Keratinocyte (primary cell): ENCODE results near the gene TRIP4. TPM values are rescaled to one million over a fixed set of nuclear protein-coding genes. Genes with fewer than 3 reads are reported as not detected.

Experiments
- DNase-seq: peaks from one replicate; pipeline ENCODE4 v3.0.0-alpha.2; 2011; ENCODE audit warnings: low read depth, missing footprints, low spot score
- FAIRE-seq: peaks from 2 replicates; lab custom pipeline; 2011; peaks lifted over from hg19 to GRCh38; lab: Jason Lieb, UNC
- H2AFZ ChIP-seq: 2 replicates; pipeline ENCODE4 v1.6.0; 2012; ENCODE audit warnings: low read length, control low read depth, inconsistent platforms; ENCODE audit not compliant: control insufficient read depth
- H3K27ac ChIP-seq: 2 replicates; pipeline ENCODE4 v1.5.1; 2011; ENCODE audit warnings: low read length; ENCODE audit not compliant: control insufficient read depth, insufficient read depth
- H3K27me3 ChIP-seq: 3 replicates; pipeline ENCODE4 v1.6.0; 2011; ENCODE audit warnings: low read length; ENCODE audit not compliant: control insufficient read depth, insufficient read depth; ENCODE audit errors: extremely low read depth
- H3K36me3 ChIP-seq, 2 experiments: 2 replicates in 1 of 2; 3 replicates in 1 of 2; pipeline ENCODE4 v1.5.1; 2011; ENCODE audit warnings: low read length in 2 of 2, mild to moderate bottlenecking in 1 of 2; ENCODE audit not compliant: control insufficient read depth in 2 of 2, insufficient read depth in 2 of 2; ENCODE audit errors: extremely low read depth in 1 of 2
- H3K4me1 ChIP-seq: 3 replicates; pipeline ENCODE4 v1.5.1; 2011; ENCODE audit warnings: low read length; ENCODE audit not compliant: control insufficient read depth, insufficient read depth; ENCODE audit errors: extremely low read depth
- H3K4me2 ChIP-seq: 3 replicates; pipeline ENCODE4 v1.6.0; 2011; ENCODE audit warnings: low read depth, low read length; ENCODE audit not compliant: control insufficient read depth, insufficient read depth; ENCODE audit errors: extremely low read depth
- H3K4me3 ChIP-seq, 3 experiments: fragments of 200-600 bp in 1 of 3; sonication (generic) in 1 of 3; 2 replicates in 2 of 3; 3 replicates in 1 of 3; pipeline ENCODE4 v1.5.1; 2011 to 2016; ENCODE audit warnings: low read length in 3 of 3, mild to moderate bottlenecking in 3 of 3, control low read depth in 2 of 3, inconsistent platforms in 1 of 3, low read depth in 1 of 3, mixed read lengths in 1 of 3, mixed run types in 1 of 3, moderate library complexity in 1 of 3; ENCODE audit not compliant: control insufficient read depth in 2 of 3, insufficient read depth in 2 of 3; ENCODE audit errors: extremely low read depth in 1 of 3
- H3K79me2 ChIP-seq: 2 replicates; pipeline ENCODE4 v1.6.0; 2012; ENCODE audit warnings: low read length; ENCODE audit not compliant: control insufficient read depth, insufficient read depth
- H3K9ac ChIP-seq: 3 replicates; pipeline ENCODE4 v1.6.0; 2011; ENCODE audit warnings: low read length; ENCODE audit not compliant: control insufficient read depth, insufficient read depth; ENCODE audit errors: extremely low read depth
- H3K9me1 ChIP-seq: 3 replicates; pipeline ENCODE4 v1.6.0; 2011; ENCODE audit warnings: low read length; ENCODE audit not compliant: control insufficient read depth, insufficient read depth; ENCODE audit errors: extremely low read depth
- H3K9me3 ChIP-seq: 2 replicates; pipeline ENCODE4 v1.5.1; 2012; ENCODE audit warnings: low read depth, low read length; ENCODE audit not compliant: control insufficient read depth
- H4K20me1 ChIP-seq: 3 replicates; pipeline ENCODE4 v1.6.0; 2011; ENCODE audit warnings: low read length; ENCODE audit not compliant: control insufficient read depth, insufficient read depth; ENCODE audit errors: extremely low read depth
- EZH2 ChIP-seq: IDR thresholded peaks from one replicate; pipeline ENCODE4 v1.6.1; 2012; ENCODE audit warnings: inconsistent platforms, mild to moderate bottlenecking, low read length, moderate library complexity
- dilution Hi-C: fragments of 300-500 bp; cut with MboI; formaldehyde crosslinking; loops from one replicate; pipeline ENCODE4 v1.7.0; 2020; ENCODE audit warnings: low sequenced_read_pairs; ENCODE audit not compliant: extremely low pct_ligation_motif_present
- polyA plus RNA-seq, 5 experiments: library from polyadenylated mRNA; depleted of rRNA in 3 of 5; stranded (reverse) in 3 of 5; stranded (forward) in 1 of 5; unstranded in 1 of 5; fragments of >200 nt; gene quantifications; 1 replicate in 1 of 5; 2 replicates in 3 of 5; 3 replicates in 1 of 5; pipeline versions ENCODE4 v1.2.1 to v1.2.3, GENCODE V29; 2011 to 2012; ENCODE audit warnings: missing spikeins in 2 of 5, low read depth in 1 of 5, low replicate concordance in 1 of 5
- TF ChIP-seq, protein P1 (sequence below), 3 experiments: IDR thresholded peaks in 1 of 3; conservative IDR thresholded peaks in 1 of 3; optimal IDR thresholded peaks in 1 of 3; 2 replicates in 2 of 3; 3 replicates in 1 of 3; pipeline versions ENCODE3 to v1.5.1; 2011; ENCODE audit warnings: low read length in 3 of 3, mild to moderate bottlenecking in 3 of 3, moderate library complexity in 2 of 3, control low read depth in 1 of 3, inconsistent platforms in 1 of 3; ENCODE audit not compliant: insufficient read depth in 2 of 3; ENCODE audit errors: extremely low read depth in 1 of 3

TRIP4 gene
- polyA plus RNA-seq, 1 donor (not counting 4 experiments of a cell fraction or from before 2014, with no cell fraction given), result 31.5 TPM

DNA sequence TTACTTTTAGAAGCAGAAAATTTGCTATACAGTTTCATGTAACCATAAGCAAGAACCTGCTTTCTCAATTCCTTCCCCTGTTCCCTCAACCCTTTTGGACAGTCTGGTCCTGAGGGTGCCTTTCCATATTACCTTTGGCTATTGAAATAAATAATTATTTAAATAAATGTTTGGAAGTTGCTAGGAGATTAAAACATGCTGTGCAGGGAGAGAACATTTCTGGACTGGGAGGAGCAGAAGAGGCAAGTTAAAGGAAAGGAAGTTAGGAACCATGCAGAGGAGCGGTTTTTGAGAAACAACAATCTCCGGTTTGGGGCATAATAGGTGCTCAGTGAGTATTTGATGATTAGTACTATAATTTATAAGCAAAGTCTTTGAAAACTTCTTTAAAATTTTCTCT, 114.5 kb downstream of the TRIP4 start:
- H3K4me1 ChIP-seq, result peaks cover 12% of the 10 kb centered on the region

GRCh38 chr15:64502551-64502950, 114.9 kb downstream of the TRIP4 start:
- Histone ChIP-seq H3K27ac (no peak overlapping the region), H4K20me1 (peaks cover 3% of the 10 kb centered on the region), H3K4me1 (peaks cover 12% of the 10 kb centered on the region), H3K4me2 (no peak overlapping the region), H2AFZ (no peak overlapping the region), H3K36me3 (peaks cover 12 to 22% of the 10 kb centered on the region in 2 experiments), H3K27me3 (no peaks in the 10 kb centered on the region), H3K9ac (no peak overlapping the region), H3K9me1 (no peaks in the 10 kb centered on the region), H3K79me2 (peaks cover 57% of the 10 kb centered on the region), H3K4me3 (no peak overlapping the region), H3K9me3 (no peaks in the 10 kb centered on the region)
- TF ChIP-seq EZH2, result no peak
- TF ChIP-seq, protein P1, sequence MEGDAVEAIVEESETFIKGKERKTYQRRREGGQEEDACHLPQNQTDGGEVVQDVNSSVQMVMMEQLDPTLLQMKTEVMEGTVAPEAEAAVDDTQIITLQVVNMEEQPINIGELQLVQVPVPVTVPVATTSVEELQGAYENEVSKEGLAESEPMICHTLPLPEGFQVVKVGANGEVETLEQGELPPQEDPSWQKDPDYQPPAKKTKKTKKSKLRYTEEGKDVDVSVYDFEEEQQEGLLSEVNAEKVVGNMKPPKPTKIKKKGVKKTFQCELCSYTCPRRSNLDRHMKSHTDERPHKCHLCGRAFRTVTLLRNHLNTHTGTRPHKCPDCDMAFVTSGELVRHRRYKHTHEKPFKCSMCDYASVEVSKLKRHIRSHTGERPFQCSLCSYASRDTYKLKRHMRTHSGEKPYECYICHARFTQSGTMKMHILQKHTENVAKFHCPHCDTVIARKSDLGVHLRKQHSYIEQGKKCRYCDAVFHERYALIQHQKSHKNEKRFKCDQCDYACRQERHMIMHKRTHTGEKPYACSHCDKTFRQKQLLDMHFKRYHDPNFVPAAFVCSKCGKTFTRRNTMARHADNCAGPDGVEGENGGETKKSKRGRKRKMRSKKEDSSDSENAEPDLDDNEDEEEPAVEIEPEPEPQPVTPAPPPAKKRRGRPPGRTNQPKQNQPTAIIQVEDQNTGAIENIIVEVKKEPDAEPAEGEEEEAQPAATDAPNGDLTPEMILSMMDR (optimal IDR thresholded peaks at IDR 0.05 in 1 of 3, IDR thresholded peaks at IDR 0.05 in 1 of 3, conservative IDR thresholded peaks at IDR 0.05 in 1 of 3; ENCODE audit: extremely low read depth in 1 of 3, insufficient read depth in 2 of 3, low read length in 3 of 3), result no peak
- dilution Hi-C loops, result no loop called here
- FAIRE-seq (no peak), DNase-seq (no peak)

More for the DNA sequence above, 114.5 kb downstream of the TRIP4 start:
- DNase-seq (no peak), FAIRE-seq (no peak)
- Histone ChIP-seq H3K4me2 (no peak overlapping the region), H3K36me3 (peaks cover 12 to 21% of the 10 kb centered on the region in 2 experiments), H3K9me3 (no peaks in the 10 kb centered on the region), H3K9ac (no peak overlapping the region), H3K27me3 (no peaks in the 10 kb centered on the region), H3K4me3 (no peak overlapping the region), H3K27ac (no peak overlapping the region), H3K9me1 (no peaks in the 10 kb centered on the region), H2AFZ (no peak overlapping the region), H4K20me1 (peaks cover 3% of the 10 kb centered on the region), H3K79me2 (peaks cover 53% of the 10 kb centered on the region)
- no peak for TF ChIP-seq EZH2
- TF ChIP-seq, protein P1 (optimal IDR thresholded peaks at IDR 0.05 in 1 of 3, IDR thresholded peaks at IDR 0.05 in 1 of 3, conservative IDR thresholded peaks at IDR 0.05 in 1 of 3; ENCODE audit: extremely low read depth in 1 of 3, insufficient read depth in 2 of 3, low read length in 3 of 3), result no peak
- dilution Hi-C loops, result no loop called here
